Measurements from ENCODE around the gene CACHD1. TPM values are rescaled to one million over a fixed set of nuclear protein-coding genes. Genes with fewer than 3 reads are reported as not detected.

The CACHD1 gene
- total RNA-seq, 2 donors from 2014 or later = 8.6 to 12.9 TPM

- Histone ChIP-seq H3K4me1 (no peaks in the 10 kb centered on the region), H3K27ac (no peak overlapping the region), H3K4me3 (no peak overlapping the region), H3K36me3 (replicated peaks in 1 of 2; ENCODE audit: insufficient read depth in 1 of 2, low read depth in 2 of 2) (no peaks in the 10 kb centered on the region), H3K9me3 (no peaks in the 10 kb centered on the region), H3K27me3 (no peaks in the 10 kb centered on the region)
- intact Hi-C loops (cut with DNase I) = no loop called here
- 83 to 85% methylated on average over 2 of the region's 2 CpGs for WGBS, 2 donors
- DNase-seq (no peak), ATAC-seq (no peak)
- no peak for TF ChIP-seq POLR2A (IDR thresholded peaks at IDR 0.05)
Observed at GRCh38 chr1:64437453-64437852, 32.5 kb upstream of the CACHD1 start.

GRCh38 chr1:64440183-64440826 is 29.6 kb upstream of the CACHD1 start:
- TF ChIP-seq, protein P1, sequence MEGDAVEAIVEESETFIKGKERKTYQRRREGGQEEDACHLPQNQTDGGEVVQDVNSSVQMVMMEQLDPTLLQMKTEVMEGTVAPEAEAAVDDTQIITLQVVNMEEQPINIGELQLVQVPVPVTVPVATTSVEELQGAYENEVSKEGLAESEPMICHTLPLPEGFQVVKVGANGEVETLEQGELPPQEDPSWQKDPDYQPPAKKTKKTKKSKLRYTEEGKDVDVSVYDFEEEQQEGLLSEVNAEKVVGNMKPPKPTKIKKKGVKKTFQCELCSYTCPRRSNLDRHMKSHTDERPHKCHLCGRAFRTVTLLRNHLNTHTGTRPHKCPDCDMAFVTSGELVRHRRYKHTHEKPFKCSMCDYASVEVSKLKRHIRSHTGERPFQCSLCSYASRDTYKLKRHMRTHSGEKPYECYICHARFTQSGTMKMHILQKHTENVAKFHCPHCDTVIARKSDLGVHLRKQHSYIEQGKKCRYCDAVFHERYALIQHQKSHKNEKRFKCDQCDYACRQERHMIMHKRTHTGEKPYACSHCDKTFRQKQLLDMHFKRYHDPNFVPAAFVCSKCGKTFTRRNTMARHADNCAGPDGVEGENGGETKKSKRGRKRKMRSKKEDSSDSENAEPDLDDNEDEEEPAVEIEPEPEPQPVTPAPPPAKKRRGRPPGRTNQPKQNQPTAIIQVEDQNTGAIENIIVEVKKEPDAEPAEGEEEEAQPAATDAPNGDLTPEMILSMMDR (IDR thresholded peaks at IDR 0.05) = no peak
- TF ChIP-seq POLR2A (IDR thresholded peaks at IDR 0.05) = no peak
- Histone ChIP-seq H3K4me3 (no peak overlapping the region), H3K9me3 (no peaks in the 10 kb centered on the region), H3K4me1 (no peaks in the 10 kb centered on the region), H3K36me3 (replicated peaks in 1 of 2; ENCODE audit: insufficient read depth in 1 of 2, low read depth in 2 of 2) (no peaks in the 10 kb centered on the region), H3K27me3 (no peaks in the 10 kb centered on the region), H3K27ac (no peak overlapping the region)
- intact Hi-C loops (cut with DNase I) = no loop called here
- WGBS, 2 donors = 85 to 86% methylated on average over 7 of the region's 7 CpGs
- ATAC-seq (no peak), DNase-seq (no peak)

DNA sequence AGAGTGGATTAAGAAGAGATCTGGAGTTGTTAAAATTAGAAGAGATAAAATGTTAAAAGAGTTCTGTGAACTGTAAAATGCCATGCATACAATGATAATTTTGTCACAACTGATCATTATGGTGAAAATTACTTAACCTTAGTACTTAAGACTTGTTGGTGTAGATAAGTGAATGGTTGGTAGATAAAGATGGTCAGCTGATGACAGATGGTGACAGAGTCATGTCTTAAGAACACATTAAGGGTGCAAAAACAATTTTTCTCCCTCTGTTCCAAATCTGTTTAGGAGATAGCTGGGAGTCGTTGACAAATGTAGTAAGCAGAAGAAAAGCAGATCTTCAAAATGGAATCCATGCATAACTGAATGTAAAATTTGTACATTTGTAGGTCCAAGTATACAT is 18.5 kb upstream of the CACHD1 start:
- no peaks in the 10 kb centered on the region for H3K4me1 ChIP-seq
- H3K27me3 ChIP-seq = no peaks in the 10 kb centered on the region
- WGBS, 2 donors = 77 to 80% methylated on average over 1 of the region's 1 CpG
- ATAC-seq (no peak), DNase-seq (no peak)
- TF ChIP-seq, protein P1 (IDR thresholded peaks at IDR 0.05) = no peak
- TF ChIP-seq POLR2A (IDR thresholded peaks at IDR 0.05) = no peak
- H3K36me3 ChIP-seq (replicated peaks in 1 of 2; ENCODE audit: insufficient read depth in 1 of 2, low read depth in 2 of 2) = no peaks in the 10 kb centered on the region
- no peak overlapping the region for H3K27ac ChIP-seq
- intact Hi-C loops (cut with DNase I) = no loop called here
- H3K9me3 ChIP-seq = no peaks in the 10 kb centered on the region
- H3K4me3 ChIP-seq = no peak overlapping the region

- Histone ChIP-seq H3K27ac (no peak overlapping the region), H3K4me1 (no peaks in the 10 kb centered on the region), H3K36me3 (replicated peaks in 1 of 2; ENCODE audit: insufficient read depth in 1 of 2, low read depth in 2 of 2) (no peaks in the 10 kb centered on the region), H3K9me3 (no peaks in the 10 kb centered on the region), H3K4me3 (no peak overlapping the region), H3K27me3 (no peaks in the 10 kb centered on the region)
- no peak for TF ChIP-seq POLR2A (IDR thresholded peaks at IDR 0.05)
- TF ChIP-seq, protein P1 (IDR thresholded peaks at IDR 0.05) = no peak
- intact Hi-C loops (cut with DNase I) = no loop called here
- WGBS, 2 donors = 62 to 65% methylated on average over 3 of the region's 3 CpGs
- DNase-seq (no peak), ATAC-seq (no peak)
Observed at GRCh38 chr1:64453688-64454087, 16.2 kb upstream of the CACHD1 start.

GRCh38 chr1:64458915-64459314 is 11.0 kb upstream of the CACHD1 start:
- no peaks in the 10 kb centered on the region for H3K27me3 ChIP-seq
- no peak overlapping the region for H3K4me3 ChIP-seq
- TF ChIP-seq, protein P1 (IDR thresholded peaks at IDR 0.05) = no peak
- no peaks in the 10 kb centered on the region for H3K36me3 ChIP-seq (replicated peaks in 1 of 2; ENCODE audit: insufficient read depth in 1 of 2, low read depth in 2 of 2)
- no peak overlapping the region for H3K27ac ChIP-seq
- 59 to 74% methylated on average over 1 of the region's 1 CpG for WGBS, 2 donors
- no peaks in the 10 kb centered on the region for H3K4me1 ChIP-seq
- ATAC-seq (no peak), DNase-seq (no peak)
- no peaks in the 10 kb centered on the region for H3K9me3 ChIP-seq
- intact Hi-C loops (cut with DNase I) = no loop called here

Data from body of pancreas (tissue), 4 donors.